SU-DHL-6 (cell line): ENCODE data around the gene RPS27A.
"Not testable (repeated sequence)": the region's sequence is repeated elsewhere in the genome, so short reads cannot be mapped to it uniquely, and the experiment has no call there.

ENCODE experiments used
- H2AFZ ChIP-seq: fragments of 200-600 bp; sonication (generic); 2 replicates; pipeline ENCODE4 v1.6.1; 2014; ENCODE audit warnings: low read depth, mild to moderate bottlenecking, moderate library complexity, mixed read lengths, antibody characterized with exemption, low read length; ENCODE audit not compliant: severe bottlenecking
- H3F3A ChIP-seq: fragments of 200-600 bp; shearing (Covaris generic); 2 replicates; pipeline ENCODE4 v1.6.0; 2016; ENCODE audit warnings: antibody characterized with exemption, mild to moderate bottlenecking; ENCODE audit not compliant: insufficient read depth
- H3K27ac ChIP-seq: fragments of 200-600 bp; sonication (generic); 2 replicates; pipeline ENCODE4 v1.5.1; 2016; ENCODE audit warnings: low read depth, mild to moderate bottlenecking, low read length, moderate library complexity, mixed read lengths
- H3K27me3 ChIP-seq: fragments of 200-600 bp; sonication (generic), shearing (Covaris generic); 2 replicates; pipeline ENCODE4 v1.6.0; 2014; ENCODE audit warnings: mild to moderate bottlenecking, low read length
- H3K36me3 ChIP-seq: fragments of 200-600 bp; sonication (generic); 2 replicates; pipeline ENCODE4 v1.6.1; 2014; ENCODE audit warnings: mild to moderate bottlenecking, low read length, mixed read lengths
- H3K4me2 ChIP-seq: fragments of 300-600, 200-600 bp; shearing (Covaris generic), sonication (generic); 2 replicates; pipeline ENCODE4 v1.6.0; 2014; ENCODE audit warnings: low read length, low read depth, mild to moderate bottlenecking; ENCODE audit not compliant: poor library complexity, severe bottlenecking
- H3K4me3 ChIP-seq: fragments of 200-600 bp; sonication (generic); 2 replicates; pipeline ENCODE4 v1.5.1; 2014; ENCODE audit warnings: antibody characterized with exemption, low read length, mild to moderate bottlenecking, mixed read lengths; ENCODE audit not compliant: insufficient read depth, poor library complexity, severe bottlenecking
- H3K79me2 ChIP-seq: fragments of 200-600 bp; sonication (generic); 2 replicates; pipeline ENCODE4 v1.6.1; 2014; ENCODE audit warnings: mild to moderate bottlenecking, low read length, moderate library complexity; ENCODE audit not compliant: insufficient read depth
- H3K9ac ChIP-seq: fragments of 200-600 bp; sonication (generic); 2 replicates; pipeline ENCODE4 v1.7.0; 2014; ENCODE audit warnings: mild to moderate bottlenecking, low read length
- H3K9me2 ChIP-seq: fragments of 200-600 bp; sonication (generic); replicated peaks from 2 replicates; pipeline ENCODE4 v1.6.1; 2014; ENCODE audit warnings: low read length; ENCODE audit not compliant: insufficient read depth
- H3K9me3 ChIP-seq: fragments of 200-600 bp; sonication (generic); 2 replicates; pipeline ENCODE4 v1.6.1; 2014; ENCODE audit warnings: low read length, mixed read lengths; ENCODE audit not compliant: insufficient read depth
- H4K20me1 ChIP-seq: fragments of 200-600 bp; sonication (generic); 2 replicates; pipeline ENCODE4 v1.6.1; 2014; ENCODE audit warnings: low read depth, mild to moderate bottlenecking, antibody characterized with exemption, low read length, moderate library complexity, mixed read lengths
- CTCF ChIP-seq: fragments of 200-600 bp; sonication (generic); IDR thresholded peaks from one replicate; pipeline ENCODE4 v1.5.1; 2017; ENCODE audit warnings: antibody characterized with exemption, mild to moderate bottlenecking, low read length, moderate library complexity; ENCODE audit not compliant: insufficient read depth, poor library complexity, severe bottlenecking
- EZH2phosphoT487 ChIP-seq: fragments of 200-600 bp; sonication (generic), shearing (Covaris generic); conservative IDR thresholded peaks from 2 replicates; pipeline ENCODE4 v1.6.1; 2018; ENCODE audit warnings: mild to moderate bottlenecking, antibody characterized with exemption, low read length, moderate library complexity, mixed read lengths

Gene RPS27A

GRCh38 chr2:55235724-55236538, 3.4 kb downstream of the RPS27A start:
- Histone ChIP-seq H3K27me3 (no peaks in the 10 kb centered on the region), H3K27ac (no peak overlapping the region), H3K9ac (no peak overlapping the region), H3K79me2 (peaks cover 36% of the 10 kb centered on the region), H3K9me2 (no peaks in the 10 kb centered on the region), H4K20me1 (peaks cover 8% of the 10 kb centered on the region; the same call in 1 of the 2 replicates), H2AFZ (no peak overlapping the region), H3K9me3 (no peaks in the 10 kb centered on the region), H3K36me3 (peaks cover 48% of the 10 kb centered on the region), H3F3A (peaks cover 78% of the 10 kb centered on the region), H3K4me3 (no peak overlapping the region), H3K4me2 (no peak overlapping the region)
- no peak for TF ChIP-seq CTCF
- no peak for TF ChIP-seq EZH2phosphoT487

DNA sequence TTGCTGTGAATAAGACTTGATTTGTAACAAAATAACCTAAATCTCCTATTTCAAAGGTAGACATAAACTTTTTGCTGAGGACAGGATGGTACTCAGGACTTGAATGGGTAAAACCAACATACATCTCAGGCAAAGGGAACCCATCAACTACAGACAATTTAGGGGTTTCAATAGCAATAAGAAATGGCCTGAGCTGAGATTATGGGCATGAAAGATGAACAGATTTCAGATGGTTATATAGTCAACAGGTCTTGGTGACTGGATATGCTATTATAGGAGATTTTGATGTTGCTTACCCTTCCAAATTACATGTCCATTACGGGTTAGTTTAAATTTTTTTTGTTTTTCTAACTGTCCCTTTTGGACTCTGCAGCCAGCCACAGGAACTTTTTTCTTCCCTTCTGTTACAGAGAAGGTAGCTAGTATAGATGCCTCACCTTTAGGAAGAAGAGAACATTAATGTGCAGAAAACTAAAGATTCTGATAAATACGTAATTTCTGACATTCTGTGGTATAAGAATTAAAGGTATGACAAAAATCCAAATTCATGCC, 4.6 kb downstream of the RPS27A start:
- H3F3A ChIP-seq = peaks cover 78% of the 10 kb centered on the region
- H3K9me2 ChIP-seq = no peaks in the 10 kb centered on the region
- peaks cover 8% of the 10 kb centered on the region; the same call in 1 of the 2 replicates for H4K20me1 ChIP-seq
- peaks cover 24% of the 10 kb centered on the region for H3K79me2 ChIP-seq
- H3K4me2 ChIP-seq = no peak overlapping the region
- H3K36me3 ChIP-seq = peaks cover 48% of the 10 kb centered on the region
- H3K9me3 ChIP-seq = no peaks in the 10 kb centered on the region
- H3K27me3 ChIP-seq = no peaks in the 10 kb centered on the region
- no peak overlapping the region for H3K9ac ChIP-seq
- H2AFZ ChIP-seq = no peak overlapping the region
- peak overlapping the region; percentile 9; the same call in 1 of the 2 replicates for H3K27ac ChIP-seq
- H3K4me3 ChIP-seq = no peak overlapping the region
- no peak for TF ChIP-seq EZH2phosphoT487
- no peak for TF ChIP-seq CTCF

GRCh38 chr2:55239656-55240222, 7.3 kb downstream of the RPS27A start:
- Histone ChIP-seq H3K27ac (no peak overlapping the region), H3F3A (peaks cover 72% of the 10 kb centered on the region), H4K20me1 (0 out of 2 replicates have a peak, but pooled peaks cover 4% of the 10 kb centered on the region), H3K27me3 (no peaks in the 10 kb centered on the region), H3K36me3 (peaks cover 46% of the 10 kb centered on the region), H3K4me3 (no peak overlapping the region), H3K4me2 (no peak overlapping the region), H3K9me3 (no peaks in the 10 kb centered on the region), H3K9ac (no peak overlapping the region), H3K9me2 (no peaks in the 10 kb centered on the region), H3K79me2 (0 out of 2 replicates have a peak, but pooled peaks cover 1% of the 10 kb centered on the region), H2AFZ (no peak overlapping the region)
- TF ChIP-seq CTCF = no peak
- no peak for TF ChIP-seq EZH2phosphoT487

DNA sequence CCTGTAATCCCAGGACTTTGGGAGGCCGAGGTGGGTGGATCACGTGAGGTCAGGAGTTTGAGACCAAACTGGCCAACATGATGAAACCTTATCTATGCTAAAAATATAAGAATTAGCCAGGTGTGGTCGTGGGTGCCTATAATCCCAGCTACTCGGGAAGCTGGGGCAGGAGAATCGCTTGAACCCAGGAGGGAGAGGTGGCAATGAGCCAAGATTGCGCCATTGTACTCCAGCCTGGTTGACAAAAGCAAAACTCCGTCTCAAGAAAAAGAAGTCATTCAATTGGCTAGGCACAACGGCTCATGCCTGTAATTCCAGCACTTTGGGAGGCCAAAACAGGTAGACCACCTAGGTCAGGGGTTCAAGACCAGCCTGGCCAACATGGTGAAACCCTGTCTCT, 9.1 kb downstream of the RPS27A start:
- H3K9me2 ChIP-seq, H3K4me2 ChIP-seq: not testable (repeated sequence)
- peaks cover 38% of the 10 kb centered on the region; the same call in 1 of the 2 replicates for H3K36me3 ChIP-seq

More for the DNA sequence above, 9.1 kb downstream of the RPS27A start:
- not testable (repeated sequence) for H3K27me3 ChIP-seq, H3K9me3 ChIP-seq, H3K79me2 ChIP-seq, H3K4me3 ChIP-seq, H2AFZ ChIP-seq, H3K27ac ChIP-seq, H3K9ac ChIP-seq, H4K20me1 ChIP-seq
- H3F3A ChIP-seq = peaks cover 62% of the 10 kb centered on the region
